SH-SY5Y (cell line): ENCODE measurements around the gene CCDC91.

Experiments used
- GATA2 ChIP-seq: IDR thresholded peaks from 2 replicates; pipeline ENCODE4 v1.6.1; 2011; ENCODE audit warnings: mild to moderate bottlenecking, low read depth, low read length
- GATA3 ChIP-seq: IDR thresholded peaks from 2 replicates; pipeline ENCODE4 v1.6.1; 2011; ENCODE audit warnings: low read depth, mild to moderate bottlenecking, low read length, moderate library complexity

Gene CCDC91, protein sequence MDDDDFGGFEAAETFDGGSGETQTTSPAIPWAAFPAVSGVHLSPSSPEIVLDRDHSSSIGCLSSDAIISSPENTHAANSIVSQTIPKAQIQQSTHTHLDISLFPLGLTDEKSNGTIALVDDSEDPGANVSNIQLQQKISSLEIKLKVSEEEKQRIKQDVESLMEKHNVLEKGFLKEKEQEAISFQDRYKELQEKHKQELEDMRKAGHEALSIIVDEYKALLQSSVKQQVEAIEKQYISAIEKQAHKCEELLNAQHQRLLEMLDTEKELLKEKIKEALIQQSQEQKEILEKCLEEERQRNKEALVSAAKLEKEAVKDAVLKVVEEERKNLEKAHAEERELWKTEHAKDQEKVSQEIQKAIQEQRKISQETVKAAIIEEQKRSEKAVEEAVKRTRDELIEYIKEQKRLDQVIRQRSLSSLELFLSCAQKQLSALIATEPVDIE

DNA sequence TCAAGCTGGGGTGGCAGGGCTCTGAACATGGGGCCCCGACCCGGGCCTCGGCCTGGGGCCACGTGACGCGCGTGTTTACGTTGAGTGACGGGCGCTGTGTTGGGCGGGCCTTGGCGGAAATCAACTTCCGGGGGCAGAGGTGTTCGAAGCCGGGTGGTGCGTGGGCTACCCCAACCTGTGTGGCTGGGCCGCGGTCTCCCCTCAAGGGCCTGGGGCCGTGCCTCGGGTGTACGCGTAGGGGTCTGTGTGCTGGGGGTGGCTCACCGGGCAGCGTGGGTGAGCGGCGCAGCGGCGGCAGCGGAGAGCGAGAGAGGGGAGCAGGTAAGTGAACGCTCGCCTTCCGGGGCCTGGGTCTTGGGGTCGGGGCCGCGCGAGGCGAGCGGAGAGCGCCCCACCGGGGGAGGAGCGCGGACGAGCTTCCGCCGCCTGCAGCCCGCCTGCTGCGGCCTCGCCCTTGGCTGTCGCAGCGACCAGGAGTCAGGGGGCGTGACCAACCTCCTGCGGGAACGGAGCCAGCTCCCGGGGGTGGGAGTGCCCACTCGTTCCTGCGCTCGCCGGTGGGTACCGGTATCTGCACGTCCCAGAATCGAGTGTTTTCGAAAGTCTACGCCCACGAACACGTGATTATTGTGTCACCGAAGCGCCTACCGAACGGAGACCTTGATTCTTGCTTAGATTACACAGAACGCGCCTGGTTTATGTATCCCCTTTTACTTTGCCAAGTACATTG is at the start of gene CCDC91:
CCDC91 (plus strand) TSS at position 136 of the 730 bp plus-strand sequence. CDS start 66,760 bp downstream, outside the sequence.
- TF ChIP-seq GATA2 (peak; percentile 77), GATA3 (no peak)

DNA sequence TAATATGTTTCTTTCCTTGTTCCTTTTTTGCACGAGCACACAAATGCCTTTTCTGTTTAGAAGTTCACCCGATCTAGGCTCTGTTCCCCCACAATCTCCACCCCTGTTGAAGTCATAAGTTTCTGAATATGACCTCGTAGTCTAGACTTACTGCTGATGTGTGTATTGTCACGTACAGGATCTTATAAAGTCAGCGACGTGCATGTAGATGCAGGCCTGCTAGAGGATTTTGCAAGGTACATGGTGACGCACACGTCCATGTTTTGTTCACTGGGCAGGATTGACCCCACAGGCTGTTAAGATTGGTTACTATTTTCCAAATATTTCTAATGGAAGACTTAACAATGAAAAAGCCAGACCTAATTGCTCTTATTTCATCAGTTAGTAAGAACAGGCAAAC is 46.2 kb upstream of the CCDC91 start:
- TF ChIP-seq GATA3, result no peak

DNA sequence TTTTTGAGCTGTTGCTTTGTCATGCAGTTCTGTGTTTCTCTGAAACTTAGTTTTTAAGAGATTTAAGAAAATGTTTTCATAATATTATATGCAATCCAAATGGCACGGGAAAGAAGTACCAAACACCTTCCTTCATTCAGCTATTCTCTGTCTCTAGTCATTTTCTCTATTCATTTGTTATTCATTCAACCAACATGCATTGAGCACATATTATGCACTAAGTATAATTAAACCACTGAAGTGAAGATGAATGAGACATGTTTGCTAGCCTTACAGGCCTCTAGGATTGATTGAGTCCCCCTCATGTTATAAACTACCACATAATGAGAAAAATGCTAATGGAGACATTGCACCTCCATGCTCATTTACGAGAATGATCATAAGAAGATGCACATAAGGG is 45.7 kb upstream of the CCDC91 start:
- TF ChIP-seq GATA3 (no peak), GATA2 (no peak)

DNA sequence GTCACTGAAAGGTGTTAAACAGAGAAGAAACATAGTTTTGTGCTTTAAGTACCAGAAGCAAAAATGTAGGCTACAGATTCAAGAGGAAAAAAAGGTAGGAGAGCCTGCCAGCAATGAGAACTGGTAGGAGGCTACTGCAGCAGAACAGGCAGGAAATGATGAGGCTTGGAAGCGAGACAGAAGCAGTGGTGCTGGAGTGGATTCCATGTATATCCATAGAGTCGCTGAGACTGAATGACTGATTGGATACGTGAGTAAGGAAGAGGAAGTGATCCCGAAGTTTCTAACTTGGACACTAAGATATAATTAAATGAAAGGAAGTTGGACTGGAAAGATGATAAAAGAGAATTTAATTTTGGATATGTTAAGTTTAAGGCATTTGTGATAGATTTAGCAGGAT is 45.0 kb upstream of the CCDC91 start:
- TF ChIP-seq GATA3, result no peak
- no peak for TF ChIP-seq GATA2

DNA sequence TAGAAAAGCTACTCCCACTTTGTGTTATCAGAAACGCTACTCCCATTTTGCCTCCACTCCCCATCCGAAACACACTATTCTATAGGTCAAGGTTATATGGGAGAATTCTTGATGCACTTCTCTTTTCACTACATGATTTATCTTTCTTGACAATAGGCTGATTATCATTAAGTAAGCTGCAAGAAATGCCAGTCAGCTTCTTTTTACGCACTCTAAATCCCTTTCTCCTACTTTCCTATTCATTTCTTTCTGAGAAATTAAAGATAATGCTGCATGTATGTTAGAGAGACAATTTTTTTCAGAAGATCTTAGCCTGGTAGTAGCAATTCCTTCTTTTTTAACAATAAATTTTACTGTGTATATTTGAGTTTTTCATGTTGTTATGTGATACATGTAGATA is 41.0 kb upstream of the CCDC91 start:
- TF ChIP-seq GATA3 (no peak), GATA2 (no peak)

DNA sequence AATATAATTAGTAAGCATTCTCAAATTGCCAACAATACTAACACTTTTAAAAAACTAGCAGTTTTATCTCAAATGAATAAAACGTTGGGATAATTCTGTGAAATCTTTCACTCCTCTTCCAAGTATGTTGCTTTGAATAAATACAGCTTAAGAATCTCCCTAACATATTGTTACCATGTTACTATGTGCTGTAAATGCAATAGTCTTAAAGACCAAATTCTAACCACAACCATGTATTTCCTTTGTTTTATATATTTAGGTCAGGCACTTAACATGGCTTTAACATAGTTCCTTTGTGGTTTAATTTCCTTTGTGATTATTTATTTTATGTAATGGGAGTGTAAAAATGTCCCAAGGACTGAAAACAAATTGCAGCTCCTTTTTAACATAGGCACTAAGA is 33.9 kb upstream of the CCDC91 start:
- TF ChIP-seq GATA3 (no peak), GATA2 (no peak)

DNA sequence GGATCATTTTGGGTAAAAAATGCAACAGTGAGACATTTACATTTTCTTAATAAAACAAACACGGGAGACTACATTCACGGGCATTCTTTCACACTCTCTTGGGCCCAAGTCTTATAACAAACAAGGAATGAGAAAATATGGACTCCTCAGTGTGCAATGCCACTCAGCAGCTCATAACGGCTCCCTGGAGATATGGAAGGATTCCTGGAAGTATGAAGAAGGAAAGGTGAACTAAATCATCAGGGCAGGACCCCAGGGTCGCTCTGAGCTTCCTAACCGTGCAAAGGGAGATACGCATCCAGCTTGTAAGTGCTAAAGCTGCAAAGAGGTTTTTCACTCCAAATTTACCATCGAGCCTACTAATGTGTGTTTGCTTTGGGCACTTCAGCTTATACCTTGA is 33.5 kb upstream of the CCDC91 start:
- TF ChIP-seq GATA2, result no peak
- TF ChIP-seq GATA3, result no peak

DNA sequence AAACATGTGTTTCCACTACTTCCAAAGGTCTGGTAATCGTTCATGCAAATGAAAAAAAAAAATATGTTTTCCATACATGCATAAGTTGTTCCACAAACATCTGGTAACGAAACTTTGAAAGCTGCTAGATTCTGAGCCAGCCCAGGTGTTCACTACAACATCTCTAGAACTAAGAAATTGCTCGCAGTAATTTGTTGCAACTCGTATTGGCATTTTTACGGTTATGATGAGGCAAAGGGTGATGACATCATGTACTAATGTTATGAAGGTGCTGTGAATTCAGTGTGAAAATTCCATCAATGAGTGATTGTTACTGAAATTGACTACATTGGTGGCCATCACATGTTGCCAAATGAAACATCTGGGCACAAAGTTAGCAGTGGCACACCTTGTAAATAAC is 31.9 kb upstream of the CCDC91 start:
- TF ChIP-seq GATA2, result no peak
- TF ChIP-seq GATA3, result no peak

DNA sequence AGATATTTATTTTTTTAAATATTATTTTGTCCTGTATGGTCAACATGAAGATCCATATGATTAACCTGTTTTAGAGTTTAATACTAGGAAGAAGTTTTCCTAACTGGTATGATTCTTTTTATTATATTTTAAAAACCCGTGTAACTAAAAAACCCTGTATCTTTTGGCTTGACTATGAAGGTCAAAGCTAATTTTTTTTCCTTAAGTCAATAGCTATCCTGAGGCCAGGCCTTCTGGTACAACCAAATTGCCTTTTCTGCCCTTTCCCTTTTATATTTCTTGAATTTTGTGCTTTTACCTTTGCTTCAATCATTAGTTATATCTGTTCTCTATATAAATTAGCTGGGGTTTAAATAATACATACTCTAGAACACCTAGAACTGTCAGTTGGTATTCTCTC is 30.6 kb upstream of the CCDC91 start:
- TF ChIP-seq GATA3 (no peak), GATA2 (no peak)

DNA sequence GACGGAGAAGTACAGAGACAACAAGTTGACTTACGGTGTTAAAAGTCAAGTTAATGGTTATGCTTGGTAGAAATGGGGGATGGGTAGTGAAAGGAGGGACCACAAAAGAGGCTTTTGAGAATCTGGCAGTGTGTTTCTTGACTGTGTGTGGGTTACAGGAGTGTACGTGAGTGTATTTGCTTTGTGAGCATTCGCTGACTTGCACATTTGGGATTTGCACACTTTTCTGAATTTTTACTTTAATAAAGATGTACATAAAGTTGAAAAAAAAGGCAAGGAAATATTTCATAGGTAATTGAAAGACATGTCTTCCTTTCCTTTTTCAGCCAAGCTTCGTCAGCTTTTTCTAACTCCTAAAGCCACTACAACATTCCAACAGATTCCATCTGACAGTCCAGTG is 28.6 kb upstream of the CCDC91 start:
- TF ChIP-seq GATA2, result no peak
- no peak for TF ChIP-seq GATA3

DNA sequence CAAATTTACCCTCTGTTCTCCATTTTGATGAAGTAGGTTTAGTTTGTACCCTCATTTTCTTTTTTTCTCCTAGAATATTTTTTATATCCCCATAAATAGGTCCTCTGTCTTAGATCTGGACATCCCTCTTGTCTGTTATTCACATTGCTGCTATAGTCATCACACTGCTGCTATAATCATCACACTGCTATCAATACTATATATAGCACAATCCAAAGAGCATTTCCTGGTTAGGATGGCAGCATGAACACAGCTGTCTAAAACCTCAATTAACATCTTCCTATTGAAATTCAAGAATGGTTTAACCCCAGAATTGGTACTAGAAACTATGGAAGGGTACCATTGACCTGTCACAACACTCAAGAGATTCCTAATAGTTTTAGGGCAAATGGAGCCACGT is 27.6 kb upstream of the CCDC91 start:
- TF ChIP-seq GATA2, result no peak
- TF ChIP-seq GATA3, result no peak

DNA sequence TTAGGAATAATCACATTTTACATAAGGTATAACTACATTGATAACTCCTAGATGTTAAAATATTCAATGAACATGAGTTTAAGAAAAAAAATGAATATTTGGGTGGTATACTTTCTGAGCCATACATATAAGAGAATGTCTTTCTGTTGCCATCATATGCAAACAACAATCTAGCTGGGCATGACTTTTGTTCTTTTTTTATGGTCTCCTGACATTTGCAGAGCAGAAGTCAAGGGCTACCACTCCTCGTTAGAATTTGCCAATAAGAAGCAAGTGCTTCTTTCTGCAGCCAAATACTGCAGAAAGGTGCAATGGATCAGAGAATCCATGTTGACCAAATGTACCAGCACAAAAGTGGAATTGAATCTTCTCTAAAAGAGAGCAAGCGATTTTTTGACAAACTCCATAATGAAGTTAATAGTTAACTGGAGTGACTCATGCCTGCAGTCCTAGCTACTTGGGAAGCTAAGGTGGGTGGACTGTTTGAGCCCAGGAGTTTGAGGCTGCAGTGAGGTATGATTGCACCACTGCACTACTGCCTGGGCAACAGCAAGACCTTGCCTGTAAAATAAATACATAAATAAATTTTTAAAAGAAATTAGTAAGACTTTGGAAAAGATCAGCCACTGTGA is 25.5 kb upstream of the CCDC91 start:
- no peak for TF ChIP-seq GATA2

DNA sequence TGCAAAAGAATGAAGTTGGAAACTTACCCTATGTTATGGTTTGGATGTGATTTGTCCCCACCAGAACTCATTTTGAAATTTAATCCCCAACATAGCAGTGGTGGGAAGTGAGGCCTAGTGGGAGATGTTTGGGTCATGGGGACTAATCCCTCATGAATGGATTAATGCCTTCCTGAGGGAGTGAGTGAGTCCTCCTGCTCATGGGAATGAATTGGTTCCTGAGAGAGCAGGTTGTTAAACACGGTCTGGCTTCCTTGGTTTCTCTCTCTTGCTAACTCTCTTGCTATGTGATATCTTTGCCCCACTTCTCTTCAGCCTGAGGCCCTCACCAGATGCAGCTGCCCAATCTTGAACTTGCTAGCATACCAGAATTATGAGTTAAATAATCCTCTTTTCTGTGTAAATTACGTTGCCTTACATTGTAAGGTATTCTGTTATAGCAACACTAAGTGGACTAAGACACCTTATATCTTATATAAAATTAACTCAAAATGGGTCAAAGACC is 22.2 kb upstream of the CCDC91 start:
- TF ChIP-seq GATA3, result no peak
- TF ChIP-seq GATA2, result no peak

DNA sequence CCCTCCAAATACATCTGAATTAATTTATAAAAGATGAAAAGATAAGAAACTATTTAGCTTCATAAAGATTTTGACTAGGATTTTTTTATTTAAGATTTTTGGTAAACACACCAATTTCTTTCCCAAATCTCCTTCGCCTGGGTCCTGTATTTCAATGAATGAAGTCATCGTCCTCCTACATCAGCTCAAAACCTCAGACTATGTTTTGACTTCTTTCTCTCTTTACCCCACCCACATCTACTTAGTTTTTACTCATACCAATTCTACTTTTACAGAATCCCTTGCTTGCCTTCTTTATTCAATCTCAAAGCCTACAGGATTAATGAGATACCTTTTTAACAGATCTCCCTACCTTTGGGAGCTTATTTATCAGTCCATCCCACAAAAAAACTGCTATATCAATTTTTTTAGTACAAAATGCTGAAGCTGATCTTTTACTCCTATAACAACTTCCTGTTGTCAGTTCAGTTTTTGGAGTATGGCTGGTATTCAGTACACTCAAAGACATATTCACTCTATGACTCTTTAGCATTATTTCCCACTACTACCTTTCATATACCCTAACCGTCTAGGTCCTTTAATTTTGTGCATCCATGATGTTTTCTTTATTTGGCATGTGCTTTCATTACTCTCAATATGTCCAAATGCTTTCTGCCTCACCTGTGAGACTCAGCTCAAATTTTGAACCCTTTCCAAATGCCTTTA is 18.7 kb upstream of the CCDC91 start:
- no peak for TF ChIP-seq GATA2
- TF ChIP-seq GATA3, result no peak

DNA sequence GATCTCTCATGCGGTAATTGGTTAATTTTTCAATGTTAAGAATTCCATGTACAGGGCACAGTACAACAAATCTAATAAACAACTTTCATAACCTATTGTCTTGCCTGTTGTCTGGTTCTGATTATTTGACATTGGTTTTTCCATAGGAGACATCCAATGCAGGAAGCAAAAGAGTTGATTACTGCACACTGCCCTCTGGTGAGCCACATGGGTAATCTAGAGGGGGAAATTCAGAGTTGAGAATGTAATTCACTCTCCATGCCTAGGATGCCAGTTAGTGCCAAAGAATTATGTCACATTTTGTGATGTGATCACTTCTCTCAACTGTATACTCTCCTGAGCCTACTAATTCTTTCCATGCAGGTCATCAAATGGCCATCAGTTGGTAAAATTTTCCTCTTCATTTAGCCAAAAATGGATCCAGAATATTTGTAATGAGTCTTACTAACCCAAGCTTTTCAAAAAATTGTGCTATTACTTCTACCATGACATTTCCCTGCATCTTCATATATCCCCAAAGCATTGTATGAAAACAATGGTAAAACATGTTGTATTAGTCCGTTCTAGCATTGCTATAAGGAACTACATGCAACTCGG is 17.7 kb upstream of the CCDC91 start:
- TF ChIP-seq GATA2, result no peak
- no peak for TF ChIP-seq GATA3
